OCI-LY3 (cell line): Measurements from ENCODE around the gene SPEF1.
A peak's percentile ranks its signal among the peaks of the same experiment; 100 is the strongest.

Source experiments
- EZH2phosphoT487 ChIP-seq: fragments of 200-600 bp; shearing (Covaris generic); IDR thresholded peaks from 2 replicates; pipeline ENCODE4 v1.6.1; 2018; ENCODE audit warnings: antibody characterized with exemption, mixed run types, low read depth
- TF ChIP-seq, protein P1 (sequence below): fragments of 200-600, 300-600 bp; sonication (generic); IDR thresholded peaks from 2 replicates; pipeline ENCODE4 v1.5.1; 2014; ENCODE audit warnings: antibody characterized with exemption, low read length, low read depth

DNA sequence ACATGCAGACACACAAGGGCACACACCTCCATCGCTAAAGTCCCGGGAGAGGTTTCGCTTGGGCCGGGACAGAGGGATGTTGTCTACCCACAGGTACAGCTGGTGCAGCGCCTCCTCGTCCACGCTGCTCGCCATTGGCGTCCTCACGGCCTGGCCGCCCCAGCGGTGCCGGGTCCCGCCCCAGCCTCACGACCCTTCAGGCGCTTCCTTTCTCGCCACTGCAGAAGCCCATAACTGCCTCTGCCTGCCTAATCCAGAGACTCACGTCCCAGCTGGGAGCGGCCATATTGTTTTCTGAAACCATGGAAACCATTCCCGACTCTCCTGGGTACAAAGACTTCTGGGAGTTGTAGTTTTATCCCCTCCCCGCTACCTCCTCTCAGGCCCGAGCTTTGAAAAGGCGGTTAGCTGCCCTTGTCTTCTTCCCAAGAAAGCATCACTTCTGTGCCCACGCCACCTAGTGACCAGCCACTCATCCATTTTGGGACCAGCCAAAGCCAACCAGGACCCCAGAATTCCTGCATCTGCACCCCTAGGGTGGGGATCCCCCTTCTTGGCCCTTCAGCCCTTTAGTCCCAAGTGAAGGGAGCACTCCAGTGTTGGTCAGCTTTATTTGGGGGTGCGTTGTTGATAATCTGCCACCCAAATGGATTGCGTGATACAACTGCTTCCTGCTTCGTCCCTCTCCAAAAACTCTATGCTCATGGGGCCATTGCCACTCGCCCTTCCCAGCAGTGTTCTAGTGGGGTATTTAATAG is at the start of gene SPEF1:
- TF ChIP-seq, protein P1, sequence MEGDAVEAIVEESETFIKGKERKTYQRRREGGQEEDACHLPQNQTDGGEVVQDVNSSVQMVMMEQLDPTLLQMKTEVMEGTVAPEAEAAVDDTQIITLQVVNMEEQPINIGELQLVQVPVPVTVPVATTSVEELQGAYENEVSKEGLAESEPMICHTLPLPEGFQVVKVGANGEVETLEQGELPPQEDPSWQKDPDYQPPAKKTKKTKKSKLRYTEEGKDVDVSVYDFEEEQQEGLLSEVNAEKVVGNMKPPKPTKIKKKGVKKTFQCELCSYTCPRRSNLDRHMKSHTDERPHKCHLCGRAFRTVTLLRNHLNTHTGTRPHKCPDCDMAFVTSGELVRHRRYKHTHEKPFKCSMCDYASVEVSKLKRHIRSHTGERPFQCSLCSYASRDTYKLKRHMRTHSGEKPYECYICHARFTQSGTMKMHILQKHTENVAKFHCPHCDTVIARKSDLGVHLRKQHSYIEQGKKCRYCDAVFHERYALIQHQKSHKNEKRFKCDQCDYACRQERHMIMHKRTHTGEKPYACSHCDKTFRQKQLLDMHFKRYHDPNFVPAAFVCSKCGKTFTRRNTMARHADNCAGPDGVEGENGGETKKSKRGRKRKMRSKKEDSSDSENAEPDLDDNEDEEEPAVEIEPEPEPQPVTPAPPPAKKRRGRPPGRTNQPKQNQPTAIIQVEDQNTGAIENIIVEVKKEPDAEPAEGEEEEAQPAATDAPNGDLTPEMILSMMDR: peak; percentile 29
- no peak for TF ChIP-seq EZH2phosphoT487
